GM18868 (cell line): ENCODE results near the gene SMAD5.

Source experiments
- ATAC-seq: cut with Tn5 transposase; IDR thresholded peaks from one replicate; pipeline ENCODE4 v1.9.1; 2021; ENCODE audit warnings: mild to moderate bottlenecking, moderate library complexity; ENCODE audit not compliant: unreplicated experiment

Gene SMAD5

DNA sequence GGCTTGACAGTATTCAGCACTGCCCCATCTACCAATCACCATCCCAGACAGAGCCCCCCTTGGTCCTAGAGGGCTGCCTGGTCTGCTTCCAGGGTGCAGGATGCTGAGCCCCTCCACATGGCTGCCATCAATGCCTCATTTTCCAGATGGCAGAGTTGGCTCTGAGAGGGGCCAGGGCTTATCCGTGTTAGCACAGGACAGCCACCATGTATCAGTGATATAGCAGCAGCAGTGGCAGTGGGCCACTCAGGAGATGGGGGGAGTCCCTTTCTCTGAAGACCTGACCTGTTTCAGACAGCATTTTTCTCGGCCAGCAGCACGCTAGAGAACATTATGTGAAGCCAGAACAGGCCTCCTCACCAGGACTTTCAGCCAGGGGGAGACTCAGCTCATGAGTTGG, 61.9 kb downstream of the SMAD5 start:
- ATAC-seq, result no peak

- no peak for ATAC-seq
Measured at GRCh38 chr5:136195971-136196820, 63.6 kb downstream of the SMAD5 start.

- no peak for ATAC-seq
Measured at GRCh38 chr5:136197462-136198142, 65.0 kb downstream of the SMAD5 start.

- ATAC-seq, result no peak
Measured at GRCh38 chr5:136198453-136198852, 65.8 kb downstream of the SMAD5 start.

- no peak for ATAC-seq
Measured at GRCh38 chr5:136199408-136199807, 66.8 kb downstream of the SMAD5 start.

DNA sequence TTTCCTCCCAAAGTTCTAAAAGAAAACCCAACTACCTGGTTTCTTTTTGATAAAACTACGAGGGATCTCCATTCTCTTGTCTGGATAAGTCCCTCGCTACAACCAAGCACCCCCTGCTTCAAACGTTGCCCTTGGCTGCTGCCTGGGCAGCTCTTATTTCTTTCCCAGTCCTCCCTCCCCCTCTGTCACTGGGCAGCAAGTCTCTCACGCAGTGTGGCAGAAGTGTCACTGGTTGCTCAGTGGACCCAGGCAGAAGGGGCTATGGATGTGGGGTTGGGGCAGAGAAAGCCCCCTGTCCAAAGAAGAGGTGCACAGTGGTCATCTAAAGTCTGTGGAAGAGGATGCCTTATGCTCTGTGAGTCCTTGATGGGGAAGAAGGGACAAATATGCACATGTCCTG, 67.5 kb downstream of the SMAD5 start:
- no peak for ATAC-seq

DNA sequence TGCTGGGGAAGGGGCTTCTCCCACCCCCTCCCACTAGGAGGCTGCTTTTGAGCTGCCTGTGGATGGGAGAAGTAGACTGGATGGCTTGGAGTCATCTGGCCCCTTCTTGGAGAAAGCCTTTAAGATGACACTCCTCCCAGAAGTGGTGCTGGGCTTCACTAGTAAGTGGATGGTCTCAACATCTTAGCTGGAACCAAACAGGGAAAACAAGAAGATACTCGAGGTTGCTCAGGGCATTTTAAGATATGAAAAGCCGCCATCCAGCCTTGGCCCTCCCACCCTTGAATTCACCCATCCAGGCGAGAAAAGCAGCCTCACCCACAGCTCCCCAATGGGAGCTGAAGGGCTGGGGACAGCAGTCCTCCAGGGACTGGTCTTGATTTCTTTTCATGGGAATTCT, 68.1 kb downstream of the SMAD5 start:
- no peak for ATAC-seq

GRCh38 chr5:136201870-136202269, 69.2 kb downstream of the SMAD5 start:
- no peak for ATAC-seq

GRCh38 chr5:136202469-136203205, 70.0 kb downstream of the SMAD5 start:
- ATAC-seq, result no peak

DNA sequence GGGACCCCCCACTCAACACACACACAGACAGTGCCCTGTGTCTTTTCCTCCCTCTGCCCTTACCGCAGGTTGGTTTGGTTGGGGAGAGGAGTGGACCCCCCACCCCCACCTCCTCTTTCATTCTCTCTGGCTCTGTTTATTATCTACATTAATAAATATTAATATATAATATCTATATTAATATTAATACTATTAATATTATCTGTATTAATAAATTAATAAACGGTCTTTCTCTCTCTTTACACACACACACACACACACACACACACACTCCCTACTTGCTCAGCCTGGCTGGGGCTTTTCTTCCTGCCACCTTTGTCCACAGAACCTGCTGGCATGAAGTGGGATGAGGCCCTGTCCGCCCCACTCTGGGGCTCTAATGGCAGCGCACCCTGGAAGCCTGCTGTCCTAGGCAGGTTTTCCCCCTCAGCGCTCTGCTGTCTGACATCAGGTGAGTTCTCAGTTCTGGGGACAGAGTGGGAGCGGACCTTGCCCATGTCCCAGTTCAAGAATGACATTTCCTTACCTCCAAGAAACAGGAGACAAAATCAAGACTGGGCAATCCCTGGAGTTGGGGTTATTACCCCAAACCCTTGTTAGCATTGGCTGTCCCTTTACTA, 70.8 kb downstream of the SMAD5 start:
- no peak for ATAC-seq

DNA sequence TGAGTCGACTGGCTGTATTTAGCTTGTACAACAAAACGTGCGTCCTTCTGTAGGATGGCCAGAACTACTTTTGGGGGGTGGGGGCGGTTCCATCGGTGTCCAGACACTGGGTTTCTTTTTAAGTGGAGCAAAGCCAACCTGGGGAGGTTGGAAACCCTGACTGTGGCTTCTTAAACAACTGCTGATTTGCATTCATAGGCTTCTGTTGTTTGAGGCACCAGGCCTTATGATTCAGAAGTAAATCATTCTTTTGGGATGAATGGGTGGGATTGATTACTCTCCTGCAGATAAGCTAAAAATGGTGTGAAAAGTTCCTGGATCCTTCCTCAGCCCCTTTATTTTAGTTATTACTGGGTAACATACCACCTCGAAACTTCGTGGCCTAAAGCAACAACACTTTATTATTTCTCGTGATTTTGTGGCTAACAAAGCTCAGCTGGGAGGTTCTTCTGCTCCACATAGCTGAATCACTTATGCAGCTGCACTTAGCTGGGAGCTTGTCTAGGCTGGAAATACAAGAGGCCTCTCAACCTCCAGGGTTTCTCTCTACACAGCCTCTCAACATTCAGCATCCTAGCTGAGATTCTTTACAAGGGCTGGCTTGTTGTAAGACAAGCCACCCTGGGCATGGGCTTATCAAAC, 72.5 kb downstream of the SMAD5 start:
- no peak for ATAC-seq

DNA sequence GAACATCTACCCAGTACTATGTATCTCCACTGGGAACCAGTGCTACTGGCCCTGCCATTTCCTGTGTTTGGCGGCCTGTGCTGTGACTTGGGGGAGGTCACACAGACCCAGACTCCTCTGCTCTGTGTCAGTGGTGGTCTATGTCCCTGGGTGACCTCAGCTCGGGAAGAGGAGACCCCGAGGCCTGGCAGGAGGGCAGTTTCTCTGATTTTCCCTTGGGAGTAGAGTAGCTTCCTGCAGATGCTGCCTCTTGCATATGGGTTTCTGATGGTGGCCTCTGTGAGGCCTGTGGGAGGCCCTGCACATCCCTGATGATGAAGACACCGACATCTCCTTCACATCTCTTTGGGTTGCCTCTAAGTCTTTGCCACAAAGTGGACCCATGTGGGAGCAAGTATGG, 73.3 kb downstream of the SMAD5 start:
- no peak for ATAC-seq

GRCh38 chr5:136206361-136206760, 73.7 kb downstream of the SMAD5 start:
- ATAC-seq, result no peak

DNA sequence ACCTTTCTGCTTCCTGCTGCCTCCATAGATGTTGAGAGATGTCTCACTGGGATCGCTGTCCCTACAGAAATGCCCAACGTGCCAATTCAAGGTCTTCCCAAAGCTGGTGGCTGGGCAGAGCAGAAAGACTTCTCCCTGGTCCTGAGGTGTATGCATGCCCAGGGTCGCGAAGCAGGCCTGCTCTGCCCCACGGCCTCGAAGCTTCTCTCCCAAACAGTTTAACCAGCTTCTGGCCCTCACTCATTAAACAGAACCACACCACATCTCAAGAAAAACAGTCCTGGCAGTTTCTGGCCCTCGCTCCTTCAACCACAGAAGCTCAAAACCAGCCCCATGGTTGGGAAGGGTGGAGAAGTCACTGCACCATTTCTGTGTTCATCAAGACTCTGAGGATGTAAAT, 75.0 kb downstream of the SMAD5 start:
- no peak for ATAC-seq

DNA sequence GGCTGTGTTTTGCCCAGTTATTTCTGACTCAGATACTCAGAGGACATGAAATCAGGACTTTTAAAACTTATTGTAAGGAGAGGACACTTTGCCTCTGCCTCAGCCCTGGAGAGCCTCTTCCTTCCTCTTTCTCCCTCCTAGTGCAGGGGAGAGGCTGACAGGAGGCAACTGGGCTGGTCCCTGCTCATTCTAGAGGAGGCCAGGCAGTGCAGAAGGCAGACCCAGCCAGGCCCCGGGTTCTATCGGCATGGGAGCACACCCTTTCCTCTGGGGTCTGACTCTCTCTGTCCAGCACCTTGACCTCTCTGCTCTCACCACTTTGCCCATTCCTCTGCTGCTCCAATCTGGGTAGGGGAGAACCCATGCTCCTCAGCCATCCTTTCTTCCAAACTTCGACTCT, 76.3 kb downstream of the SMAD5 start:
- ATAC-seq, result no peak

DNA sequence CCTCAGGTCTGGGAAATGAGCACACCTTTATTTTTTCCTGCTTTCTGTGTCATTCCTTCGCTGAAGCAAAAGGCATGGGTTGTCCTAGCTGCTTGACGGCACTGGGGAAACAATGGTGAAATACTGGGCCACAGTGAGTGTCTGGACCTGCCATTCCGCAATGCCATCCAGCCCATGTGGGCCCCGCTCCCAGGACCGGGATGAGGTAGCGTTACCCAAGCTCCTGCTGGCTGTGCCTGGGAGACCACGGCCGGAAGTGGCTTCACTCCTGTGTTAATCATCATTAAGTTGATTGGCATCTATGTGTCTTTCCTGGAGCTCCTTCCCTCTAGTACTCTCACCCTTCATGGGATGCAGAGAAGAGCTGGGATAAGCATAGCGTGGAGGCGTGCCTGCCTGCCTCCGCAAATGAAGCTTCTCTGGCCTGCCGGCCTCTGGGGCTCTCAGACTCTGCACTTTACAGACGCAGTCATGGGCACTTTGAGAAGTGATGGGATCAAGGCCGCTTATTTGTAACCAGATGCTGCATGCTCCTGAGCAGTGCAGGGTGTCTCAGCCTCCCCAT, 76.8 kb downstream of the SMAD5 start:
- no peak for ATAC-seq

DNA sequence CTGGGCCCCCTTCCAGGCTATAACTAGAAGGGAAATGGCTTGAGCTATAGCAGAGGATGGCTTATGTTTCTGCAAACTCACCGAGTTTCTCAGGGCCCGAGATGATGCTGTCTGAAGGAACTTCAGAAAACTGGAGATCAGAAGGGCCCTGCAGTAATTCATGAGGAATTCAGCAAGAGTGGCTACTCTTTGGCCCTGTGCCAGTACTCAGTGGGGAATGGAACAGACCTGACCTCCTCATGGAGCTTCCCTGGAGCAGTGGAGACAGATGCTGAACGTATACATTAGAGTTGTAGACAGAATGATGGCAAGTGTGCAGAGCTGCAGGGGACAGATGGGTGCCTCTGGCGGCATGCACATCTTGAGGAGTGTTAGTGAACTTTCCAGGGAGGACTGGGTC, 77.6 kb downstream of the SMAD5 start:
- ATAC-seq, result no peak

- no peak for ATAC-seq
Measured at GRCh38 chr5:136211282-136212040, 78.8 kb downstream of the SMAD5 start.

DNA sequence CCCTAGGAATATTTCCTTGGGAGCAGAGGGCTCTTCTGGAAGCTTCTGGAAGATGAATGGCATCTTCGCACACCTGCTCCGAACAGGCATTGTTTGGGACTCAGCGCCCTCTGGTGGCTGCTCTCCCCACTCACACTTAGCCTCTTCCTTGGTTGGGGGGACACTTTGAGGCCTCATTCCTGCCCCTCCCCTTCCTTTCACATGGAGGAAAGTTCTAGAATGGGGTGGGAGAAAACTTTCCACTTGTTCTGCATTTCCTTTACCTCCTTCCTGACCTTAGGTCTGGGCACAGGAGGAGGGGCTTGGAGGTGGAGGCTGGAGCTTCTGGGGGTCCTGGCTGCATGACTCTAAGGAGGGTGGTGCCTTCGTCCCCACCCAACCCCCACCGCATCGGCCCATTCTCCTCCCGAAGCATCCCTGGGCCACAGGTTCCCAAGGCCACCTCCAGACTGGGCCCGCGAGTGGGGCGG, 79.6 kb downstream of the SMAD5 start:
- ATAC-seq, result peak; percentile 69
